Measurements from ENCODE around the gene MTG1.

MTG1 gene

GRCh38 chr10:133355266-133355665 is 38.7 kb upstream of the MTG1 start:
- in situ Hi-C loops (cut with HindIII; ENCODE audit: low sequenced_read_pairs) = no loop called here
- TF ChIP-seq CTCF (IDR thresholded peaks at IDR 0.05; ENCODE audit: low read depth, low read length, missing control alignments) = no peak
- no peak overlapping the region for H3K4me3 ChIP-seq (ENCODE audit: low read depth, low read length)
- no peak for DNase-seq (ENCODE audit: low read depth)

GRCh38 chr10:133355991-133356390 is 38.0 kb upstream of the MTG1 start:
- no peak overlapping the region for H3K4me3 ChIP-seq (ENCODE audit: low read depth, low read length)
- in situ Hi-C loops (cut with HindIII; ENCODE audit: low sequenced_read_pairs) = no loop called here
- no peak for DNase-seq (ENCODE audit: low read depth)
- TF ChIP-seq CTCF (IDR thresholded peaks at IDR 0.05; ENCODE audit: low read depth, low read length, missing control alignments) = no peak

- in situ Hi-C loops (cut with HindIII; ENCODE audit: low sequenced_read_pairs) = no loop called here
- no peak for TF ChIP-seq CTCF (IDR thresholded peaks at IDR 0.05; ENCODE audit: low read depth, low read length, missing control alignments)
- peak overlapping the region; percentile 54 for H3K4me3 ChIP-seq (ENCODE audit: low read depth, low read length)
- DNase-seq (ENCODE audit: low read depth) = no peak
These were observed 37.2 kb upstream of the MTG1 start for GRCh38 chr10:133356549-133357284.

GRCh38 chr10:133357285-133358161 is 36.4 kb upstream of the MTG1 start, which contains the start of gene FUOM:
Gene FUOM (minus strand): TSS chr10:133358019. CDS start chr10:133358007, 12 bp downstream.
- H3K4me3 ChIP-seq (ENCODE audit: low read depth, low read length) = peak within 1 kb of the TSS; percentile 54
- no peak for TF ChIP-seq CTCF (IDR thresholded peaks at IDR 0.05; ENCODE audit: low read depth, low read length, missing control alignments)
- in situ Hi-C loops (cut with HindIII; ENCODE audit: low sequenced_read_pairs) = no loop called here
- no peak for DNase-seq (ENCODE audit: low read depth)

- DNase-seq (ENCODE audit: low read depth) = no peak
- H3K4me3 ChIP-seq (ENCODE audit: low read depth, low read length) = no peak overlapping the region
- in situ Hi-C loops (cut with HindIII; ENCODE audit: low sequenced_read_pairs) = no loop called here
- TF ChIP-seq CTCF (IDR thresholded peaks at IDR 0.05; ENCODE audit: low read depth, low read length, missing control alignments) = no peak
These were observed 35.6 kb upstream of the MTG1 start for GRCh38 chr10:133358162-133358924.

- in situ Hi-C loops (cut with HindIII; ENCODE audit: low sequenced_read_pairs) = no loop called here
- H3K4me3 ChIP-seq (ENCODE audit: low read depth, low read length) = no peak overlapping the region
- TF ChIP-seq CTCF (IDR thresholded peaks at IDR 0.05; ENCODE audit: low read depth, low read length, missing control alignments) = no peak
- DNase-seq (ENCODE audit: low read depth) = no peak
These were observed 35.0 kb upstream of the MTG1 start for GRCh38 chr10:133358925-133359310.
